Activated naive CD8-positive, alpha-beta T cell treated with anti-CD3 and anti-CD28 coated beads, Interleukin-2, amount 50 U/mL, for 24 hours (primary cell): ENCODE data around the gene ZNF592.

Experiments used
- ATAC-seq: fragments of 150-1000 bp; cut with Tn5 transposase; one replicate; pipeline ENCODE4 v1.10.0; 2021
- DNase-seq: peaks from one replicate; pipeline ENCODE4 v3.0.0; 2021
- H3K27ac Mint-ChIP-seq: one replicate; pipeline ENCODE4 v1.8.0; 2021; ENCODE audit warnings: mild to moderate bottlenecking, mixed read lengths
- H3K27me3 Mint-ChIP-seq: one replicate; pipeline ENCODE4 v1.8.0; 2021; ENCODE audit warnings: mixed read lengths
- H3K36me3 Mint-ChIP-seq: one replicate; pipeline ENCODE4 v1.8.0; 2021; ENCODE audit warnings: low read depth, mixed read lengths
- H3K4me1 Mint-ChIP-seq: one replicate; pipeline ENCODE4 v1.8.0; 2021; ENCODE audit warnings: mixed read lengths
- H3K4me3 Mint-ChIP-seq: one replicate; pipeline ENCODE4 v1.8.0; 2021; ENCODE audit warnings: mild to moderate bottlenecking, moderate library complexity, mixed read lengths
- H3K9me3 Mint-ChIP-seq: one replicate; pipeline ENCODE4 v1.8.0; 2021; ENCODE audit warnings: mixed read lengths

The ZNF592 gene

GRCh38 chr15:84755736-84756527, 7.5 kb downstream of the ZNF592 start:
- DNase-seq: no peak
- Mint-ChIP-seq H3K27me3 (no peaks in the 10 kb centered on the region), H3K27ac (no peak overlapping the region), H3K4me3 (no peak overlapping the region), H3K36me3 (peaks cover 15% of the 10 kb centered on the region), H3K4me1 (peaks cover 48% of the 10 kb centered on the region), H3K9me3 (no peaks in the 10 kb centered on the region)
- peak; percentile 30 for ATAC-seq

- Mint-ChIP-seq H3K27ac (peak overlapping the region; percentile 59), H3K9me3 (no peaks in the 10 kb centered on the region), H3K4me3 (no peak overlapping the region), H3K36me3 (peaks cover 4% of the 10 kb centered on the region), H3K27me3 (no peaks in the 10 kb centered on the region), H3K4me1 (peaks cover 25% of the 10 kb centered on the region)
- DNase-seq (no peak), ATAC-seq (no peak)
These were observed 10.6 kb downstream of the ZNF592 start for GRCh38 chr15:84759018-84759417.

- no peaks in the 10 kb centered on the region for H3K9me3 Mint-ChIP-seq
- no peak overlapping the region for H3K27ac Mint-ChIP-seq
- DNase-seq: no peak
- H3K4me1 Mint-ChIP-seq: peaks cover 24% of the 10 kb centered on the region
- peaks cover 14% of the 10 kb centered on the region for H3K36me3 Mint-ChIP-seq
- H3K4me3 Mint-ChIP-seq: no peak overlapping the region
- no peak for ATAC-seq
- no peaks in the 10 kb centered on the region for H3K27me3 Mint-ChIP-seq
These were observed 11.8 kb downstream of the ZNF592 start for GRCh38 chr15:84760219-84760618.

DNA sequence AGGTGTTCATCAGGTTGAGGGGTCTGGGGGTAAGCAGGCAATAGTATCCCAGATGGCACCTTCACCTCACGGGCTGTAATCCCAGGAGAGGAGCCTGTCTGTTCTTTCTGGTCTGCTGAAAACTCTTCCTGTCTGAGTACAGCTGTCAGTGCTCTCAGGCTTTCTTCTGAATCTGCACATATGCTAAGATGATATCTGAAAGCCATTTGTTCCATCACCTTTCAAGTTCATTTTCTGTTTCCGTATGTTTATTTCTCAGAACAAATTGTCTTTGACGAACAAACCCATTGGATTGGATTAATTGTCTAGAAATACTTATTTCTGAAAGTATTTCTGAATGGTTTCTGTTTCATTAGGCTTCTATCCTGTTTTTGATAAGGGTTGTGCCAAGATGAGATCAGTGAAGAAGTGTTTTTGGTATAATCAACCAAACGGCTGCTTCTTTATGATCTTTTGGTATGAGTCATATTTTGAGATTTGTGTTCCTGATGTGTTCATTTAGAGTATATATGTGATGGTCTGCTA, 13.3 kb downstream of the ZNF592 start:
- Mint-ChIP-seq H3K4me1 (peaks cover 11% of the 10 kb centered on the region), H3K9me3 (no peaks in the 10 kb centered on the region), H3K4me3 (no peak overlapping the region), H3K36me3 (peaks cover 19% of the 10 kb centered on the region), H3K27ac (no peak overlapping the region), H3K27me3 (no peaks in the 10 kb centered on the region)
- DNase-seq: no peak
- ATAC-seq: peak; percentile 76

- H3K27me3 Mint-ChIP-seq: no peaks in the 10 kb centered on the region
- H3K9me3 Mint-ChIP-seq: no peaks in the 10 kb centered on the region
- peaks cover 9% of the 10 kb centered on the region for H3K4me1 Mint-ChIP-seq
- DNase-seq: no peak
- H3K4me3 Mint-ChIP-seq: no peak overlapping the region
- peaks cover 23% of the 10 kb centered on the region for H3K36me3 Mint-ChIP-seq
- no peak for ATAC-seq
- no peak overlapping the region for H3K27ac Mint-ChIP-seq
These were observed 14.6 kb downstream of the ZNF592 start for GRCh38 chr15:84762840-84763572.

GRCh38 chr15:84764585-84764984, 16.2 kb downstream of the ZNF592 start:
- peaks cover 10% of the 10 kb centered on the region for H3K4me1 Mint-ChIP-seq
- ATAC-seq: no peak
- H3K4me3 Mint-ChIP-seq: no peak overlapping the region
- no peaks in the 10 kb centered on the region for H3K27me3 Mint-ChIP-seq
- H3K36me3 Mint-ChIP-seq: peaks cover 37% of the 10 kb centered on the region
- H3K27ac Mint-ChIP-seq: peak overlapping the region; percentile 8
- H3K9me3 Mint-ChIP-seq: no peaks in the 10 kb centered on the region
- no peak for DNase-seq

- no peaks in the 10 kb centered on the region for H3K27me3 Mint-ChIP-seq
- DNase-seq (no peak), ATAC-seq (no peak)
- H3K4me1 Mint-ChIP-seq: peaks cover 11% of the 10 kb centered on the region
- no peak overlapping the region for H3K4me3 Mint-ChIP-seq
- peak overlapping the region; percentile 8 for H3K27ac Mint-ChIP-seq
- H3K36me3 Mint-ChIP-seq: peaks cover 37% of the 10 kb centered on the region
- H3K9me3 Mint-ChIP-seq: no peaks in the 10 kb centered on the region
These were observed 16.6 kb downstream of the ZNF592 start for GRCh38 chr15:84764989-84765388.

DNA sequence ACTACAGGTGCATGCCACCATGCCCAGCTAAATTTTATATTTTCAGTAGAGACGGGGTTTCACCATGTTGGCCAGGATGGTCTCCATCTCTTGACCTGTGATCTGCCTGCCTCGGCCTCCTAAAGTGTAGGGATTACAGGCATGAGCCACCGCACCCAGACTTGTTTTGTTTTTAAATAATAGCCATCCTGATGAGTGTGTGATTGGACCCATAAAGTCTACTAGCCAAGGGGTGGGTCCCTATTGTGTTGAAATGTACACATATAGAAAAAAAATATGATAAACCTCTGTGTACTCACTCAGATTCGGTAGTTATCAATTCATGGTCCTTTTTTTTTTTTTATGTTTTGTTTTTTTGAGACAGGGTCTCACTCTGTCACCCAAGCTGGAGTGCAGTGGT, 17.3 kb downstream of the ZNF592 start:
- ATAC-seq (no peak), DNase-seq (no peak)
- H3K27ac Mint-ChIP-seq: no peak overlapping the region
- no peaks in the 10 kb centered on the region for H3K9me3 Mint-ChIP-seq
- peaks cover 11% of the 10 kb centered on the region for H3K4me1 Mint-ChIP-seq
- peaks cover 37% of the 10 kb centered on the region for H3K36me3 Mint-ChIP-seq
- no peak overlapping the region for H3K4me3 Mint-ChIP-seq
- H3K27me3 Mint-ChIP-seq: no peaks in the 10 kb centered on the region

- no peak for ATAC-seq
- no peak overlapping the region for H3K27ac Mint-ChIP-seq
- no peaks in the 10 kb centered on the region for H3K9me3 Mint-ChIP-seq
- no peaks in the 10 kb centered on the region for H3K27me3 Mint-ChIP-seq
- no peak overlapping the region for H3K4me3 Mint-ChIP-seq
- DNase-seq: no peak
- peaks cover 11% of the 10 kb centered on the region for H3K4me1 Mint-ChIP-seq
- peaks cover 40% of the 10 kb centered on the region for H3K36me3 Mint-ChIP-seq
These were observed 18.2 kb downstream of the ZNF592 start for GRCh38 chr15:84766461-84767035.

DNA sequence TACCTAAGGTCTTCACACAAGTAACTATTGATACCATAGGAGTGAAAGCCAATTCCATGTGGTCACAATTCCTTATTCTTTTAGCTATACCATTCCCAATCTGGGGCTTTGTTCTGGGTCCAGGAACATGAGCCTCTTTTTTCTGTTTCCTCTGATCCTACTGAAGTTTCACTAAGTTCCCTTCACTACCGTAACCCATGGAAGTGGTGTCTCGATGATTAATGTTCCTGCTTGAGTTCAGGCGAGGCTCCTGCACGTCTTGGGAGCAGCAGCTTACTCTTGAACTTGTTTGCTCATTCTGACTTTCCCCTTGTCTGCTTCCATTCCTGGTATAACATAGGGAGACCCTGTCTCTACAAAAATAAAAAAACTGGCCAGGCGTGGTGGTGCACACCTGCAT, 23.6 kb downstream of the ZNF592 start:
- Mint-ChIP-seq H3K27me3 (no peaks in the 10 kb centered on the region), H3K4me1 (peaks cover 16% of the 10 kb centered on the region), H3K27ac (no peak overlapping the region), H3K9me3 (no peaks in the 10 kb centered on the region), H3K4me3 (no peak overlapping the region), H3K36me3 (peaks cover 31% of the 10 kb centered on the region)
- no peak for DNase-seq
- ATAC-seq: no peak

- peaks cover 29% of the 10 kb centered on the region for H3K36me3 Mint-ChIP-seq
- peaks cover 16% of the 10 kb centered on the region for H3K4me1 Mint-ChIP-seq
- ATAC-seq: no peak
- no peaks in the 10 kb centered on the region for H3K27me3 Mint-ChIP-seq
- no peak for DNase-seq
- no peak overlapping the region for H3K27ac Mint-ChIP-seq
- no peaks in the 10 kb centered on the region for H3K9me3 Mint-ChIP-seq
- H3K4me3 Mint-ChIP-seq: no peak overlapping the region
These were observed 24.1 kb downstream of the ZNF592 start for GRCh38 chr15:84772467-84772866.

DNA sequence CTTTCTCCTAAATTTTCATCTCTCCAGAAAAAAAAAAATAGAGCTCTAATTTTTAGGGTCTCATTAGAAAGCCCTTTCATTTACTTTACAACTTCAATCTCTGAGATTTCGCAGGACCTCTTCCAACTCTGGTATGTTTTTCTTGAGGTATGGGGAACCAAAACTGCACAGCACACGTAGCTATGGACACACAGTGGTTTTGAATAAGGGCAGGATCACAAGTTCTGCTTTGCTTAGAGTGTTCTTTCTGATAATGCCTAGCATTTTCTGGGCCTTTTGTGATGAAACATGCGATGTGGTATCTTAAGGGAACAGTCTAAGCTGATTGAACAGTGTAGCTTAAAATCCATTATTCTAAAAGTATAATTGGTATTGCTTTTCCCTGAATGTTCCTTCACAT, 25.3 kb downstream of the ZNF592 start:
- DNase-seq: no peak
- Mint-ChIP-seq H3K27ac (no peak overlapping the region), H3K4me3 (no peak overlapping the region), H3K9me3 (no peaks in the 10 kb centered on the region), H3K4me1 (peaks cover 16% of the 10 kb centered on the region), H3K27me3 (no peaks in the 10 kb centered on the region), H3K36me3 (peaks cover 27% of the 10 kb centered on the region)
- ATAC-seq: no peak

DNA sequence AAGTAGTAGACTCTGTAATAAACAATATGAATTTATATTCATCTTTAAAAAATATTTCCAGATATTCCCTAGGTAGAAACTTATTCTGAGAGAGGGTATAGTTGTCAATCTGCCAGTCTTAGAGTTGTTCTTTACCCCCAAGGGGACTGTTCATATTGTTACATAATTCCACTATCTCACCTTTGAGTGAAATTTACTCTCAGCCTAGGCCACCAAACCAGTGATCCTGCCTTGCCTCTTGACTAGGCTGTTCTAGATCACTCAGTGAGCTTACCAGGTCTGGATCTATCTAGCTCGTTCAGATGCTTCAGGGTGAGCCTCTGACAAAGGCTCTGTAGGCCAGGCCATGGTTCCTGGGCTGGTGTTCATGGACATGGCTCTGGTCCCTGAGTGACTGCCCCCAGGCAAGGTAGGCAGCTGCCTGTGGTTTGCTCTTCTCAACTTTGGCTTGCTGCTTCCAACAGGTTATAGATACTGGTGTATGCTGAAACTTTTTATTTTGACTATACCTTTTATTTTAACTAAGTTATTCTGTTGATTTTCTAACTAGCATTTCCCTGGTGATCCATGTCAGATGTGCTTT, 27.6 kb downstream of the ZNF592 start:
- H3K36me3 Mint-ChIP-seq: peaks cover 23% of the 10 kb centered on the region
- no peaks in the 10 kb centered on the region for H3K27me3 Mint-ChIP-seq
- no peak overlapping the region for H3K27ac Mint-ChIP-seq
- no peaks in the 10 kb centered on the region for H3K9me3 Mint-ChIP-seq
- peaks cover 12% of the 10 kb centered on the region for H3K4me1 Mint-ChIP-seq
- DNase-seq (no peak), ATAC-seq (no peak)
- no peak overlapping the region for H3K4me3 Mint-ChIP-seq

DNA sequence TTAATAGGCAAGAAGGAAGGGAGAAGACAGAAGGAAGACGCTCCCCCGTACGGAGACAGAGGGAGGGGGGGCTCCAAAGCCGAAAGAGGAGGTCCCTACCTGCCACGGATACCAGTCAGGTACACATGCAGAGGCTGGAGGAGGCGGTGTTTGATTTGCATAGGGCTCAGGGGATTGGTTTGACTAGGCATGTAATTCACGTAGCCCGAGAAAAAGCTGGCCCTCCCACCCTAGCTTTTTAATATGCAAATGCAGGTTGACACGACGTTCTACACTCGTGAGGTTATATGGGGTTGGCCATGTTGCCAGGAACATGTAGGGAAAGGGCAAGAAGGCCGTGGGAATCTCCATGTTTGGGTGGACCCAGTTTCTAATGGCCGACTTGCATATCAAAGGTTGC, 29.8 kb downstream of the ZNF592 start:
- no peak overlapping the region for H3K4me3 Mint-ChIP-seq
- H3K27me3 Mint-ChIP-seq: no peaks in the 10 kb centered on the region
- ATAC-seq: no peak
- DNase-seq: no peak
- peaks cover 18% of the 10 kb centered on the region for H3K4me1 Mint-ChIP-seq
- H3K27ac Mint-ChIP-seq: no peak overlapping the region
- H3K9me3 Mint-ChIP-seq: no peaks in the 10 kb centered on the region
- H3K36me3 Mint-ChIP-seq: peaks cover 34% of the 10 kb centered on the region
